GM12878 (cell line): ENCODE data around the gene SKAP1.

Experiments
- CHD1 ChIP-seq: IDR thresholded peaks from 2 replicates; pipeline ENCODE4 v1.6.1; 2012; ENCODE audit warnings: low read depth, low read length, improper control_type of control experiment
- CREB1 ChIP-seq: IDR thresholded peaks from 2 replicates; pipeline ENCODE4 v1.6.1; 2012; ENCODE audit warnings: low read depth, mild to moderate bottlenecking, inconsistent platforms
- CTCF ChIP-seq, 3 experiments: IDR thresholded peaks in 2 of 3; conservative IDR thresholded peaks in 1 of 3; 2 replicates each; pipeline ENCODE4 v1.5.1; 2011; ENCODE audit warnings: low read depth in 3 of 3, low read length in 3 of 3, mild to moderate bottlenecking in 3 of 3, control low read depth in 2 of 3, moderate library complexity in 2 of 3, inconsistent platforms in 1 of 3, mixed read lengths in 1 of 3; ENCODE audit not compliant: control insufficient read depth in 2 of 3, insufficient read depth in 1 of 3; ENCODE audit errors: extremely low read depth in 1 of 3
- E2F4 ChIP-seq: IDR thresholded peaks from 2 replicates; pipeline ENCODE4 v1.6.1; 2012; ENCODE audit warnings: low read depth, low read length, improper control_type of control experiment
- EZH2 ChIP-seq: IDR thresholded peaks from 2 replicates; pipeline ENCODE4 v1.6.1; 2012; ENCODE audit warnings: low read depth, mild to moderate bottlenecking, control low read depth, inconsistent platforms, low read length, borderline replicate concordance; ENCODE audit not compliant: control insufficient read depth
- GABPA ChIP-seq: IDR thresholded peaks from 2 replicates; pipeline ENCODE4 v1.6.1; 2014; ENCODE audit warnings: antibody characterized with exemption, low read depth, mild to moderate bottlenecking, inconsistent platforms
- JUND ChIP-seq: IDR thresholded peaks from 2 replicates; pipeline ENCODE4 v1.6.1; 2012; ENCODE audit warnings: low read depth, mild to moderate bottlenecking, low read length, improper control_type of control experiment, moderate library complexity
- MAX ChIP-seq: IDR thresholded peaks from 2 replicates; pipeline ENCODE4 v1.6.1; 2012; ENCODE audit warnings: low read depth, low read length, improper control_type of control experiment
- NR2C2 ChIP-seq: IDR thresholded peaks from 2 replicates; pipeline ENCODE4 v1.6.1; 2011; ENCODE audit warnings: borderline replicate concordance, low read depth; ENCODE audit not compliant: control insufficient read depth, insufficient read length
- POLR2AphosphoS5 ChIP-seq: IDR thresholded peaks from 2 replicates; pipeline ENCODE4 v1.6.1; 2011; ENCODE audit warnings: mild to moderate bottlenecking, low read length, inconsistent platforms
- REST ChIP-seq: IDR thresholded peaks from 2 replicates; pipeline ENCODE4 v1.6.1; 2012; ENCODE audit warnings: mild to moderate bottlenecking, low read depth, low read length
- SPI1 ChIP-seq: IDR thresholded peaks from 2 replicates; pipeline ENCODE4 v1.6.1; 2011; ENCODE audit warnings: low read depth, mild to moderate bottlenecking, low read length, moderate library complexity, borderline replicate concordance; ENCODE audit not compliant: insufficient read depth
- YY1 ChIP-seq: IDR thresholded peaks from 2 replicates; pipeline ENCODE4 v1.6.1; 2011; ENCODE audit warnings: low read depth, mild to moderate bottlenecking, low read length

GRCh38 chr17:48294806-48295361 lies 135.1 kb downstream of the SKAP1 start:
- TF ChIP-seq CTCF (IDR thresholded peaks at IDR 0.05 in 2 of 3, conservative IDR thresholded peaks at IDR 0.05 in 1 of 3; ENCODE audit: control insufficient read depth in 2 of 3, extremely low read depth in 1 of 3, insufficient read depth in 1 of 3, low read depth in 3 of 3, low read length in 3 of 3) (no peak), JUND (no peak), YY1 (no peak), E2F4 (no peak), EZH2 (no peak), GABPA (no peak), SPI1 (no peak; the same call in 1 of the 2 replicates), CREB1 (no peak), MAX (no peak), POLR2AphosphoS5 (no peak), NR2C2 (no peak), CHD1 (no peak), REST (no peak)
